Keratinocyte (primary cell): ENCODE data around the gene SLAMF1.

Experiments
- EZH2 ChIP-seq: IDR thresholded peaks from one replicate; pipeline ENCODE4 v1.6.1; 2012; ENCODE audit warnings: inconsistent platforms, mild to moderate bottlenecking, low read length, moderate library complexity
- TF ChIP-seq, protein P1 (sequence below), 3 experiments: IDR thresholded peaks in 1 of 3; conservative IDR thresholded peaks in 1 of 3; optimal IDR thresholded peaks in 1 of 3; 2 replicates in 2 of 3; 3 replicates in 1 of 3; pipeline versions ENCODE3 to v1.5.1; 2011; ENCODE audit warnings: low read length in 3 of 3, mild to moderate bottlenecking in 3 of 3, moderate library complexity in 2 of 3, control low read depth in 1 of 3, inconsistent platforms in 1 of 3; ENCODE audit not compliant: insufficient read depth in 2 of 3; ENCODE audit errors: extremely low read depth in 1 of 3

DNA sequence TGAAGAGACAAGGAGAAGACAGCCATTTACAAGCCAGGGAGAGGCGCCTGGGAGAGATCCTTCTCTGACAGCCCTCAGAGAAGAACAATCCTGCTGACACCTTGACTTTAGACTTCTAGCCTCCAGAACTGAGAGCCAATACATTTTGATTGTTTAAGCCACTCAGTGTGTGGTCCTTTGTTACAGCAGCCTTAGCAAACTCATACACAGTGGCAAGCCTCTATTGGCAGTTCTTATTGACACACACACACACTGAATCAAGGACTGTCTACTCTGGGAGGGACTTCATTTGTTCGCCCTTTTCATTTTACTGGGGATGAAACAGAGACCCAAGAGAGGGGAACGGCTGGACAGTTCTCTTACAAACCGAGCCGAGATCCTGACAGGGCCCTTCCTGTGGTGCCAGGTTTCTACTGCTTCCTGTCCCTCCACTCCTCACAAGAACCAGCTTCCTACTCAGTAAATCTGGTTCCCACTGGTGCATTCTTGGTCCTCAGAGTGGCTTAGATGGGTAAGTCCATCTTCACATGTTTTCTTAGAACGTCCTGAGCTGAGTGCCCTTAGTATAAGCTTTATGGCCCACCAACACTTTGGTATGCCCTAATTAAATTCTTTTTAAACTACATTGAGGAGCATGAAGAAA, 14.7 kb downstream of the SLAMF1 start:
- TF ChIP-seq, protein P1, sequence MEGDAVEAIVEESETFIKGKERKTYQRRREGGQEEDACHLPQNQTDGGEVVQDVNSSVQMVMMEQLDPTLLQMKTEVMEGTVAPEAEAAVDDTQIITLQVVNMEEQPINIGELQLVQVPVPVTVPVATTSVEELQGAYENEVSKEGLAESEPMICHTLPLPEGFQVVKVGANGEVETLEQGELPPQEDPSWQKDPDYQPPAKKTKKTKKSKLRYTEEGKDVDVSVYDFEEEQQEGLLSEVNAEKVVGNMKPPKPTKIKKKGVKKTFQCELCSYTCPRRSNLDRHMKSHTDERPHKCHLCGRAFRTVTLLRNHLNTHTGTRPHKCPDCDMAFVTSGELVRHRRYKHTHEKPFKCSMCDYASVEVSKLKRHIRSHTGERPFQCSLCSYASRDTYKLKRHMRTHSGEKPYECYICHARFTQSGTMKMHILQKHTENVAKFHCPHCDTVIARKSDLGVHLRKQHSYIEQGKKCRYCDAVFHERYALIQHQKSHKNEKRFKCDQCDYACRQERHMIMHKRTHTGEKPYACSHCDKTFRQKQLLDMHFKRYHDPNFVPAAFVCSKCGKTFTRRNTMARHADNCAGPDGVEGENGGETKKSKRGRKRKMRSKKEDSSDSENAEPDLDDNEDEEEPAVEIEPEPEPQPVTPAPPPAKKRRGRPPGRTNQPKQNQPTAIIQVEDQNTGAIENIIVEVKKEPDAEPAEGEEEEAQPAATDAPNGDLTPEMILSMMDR (optimal IDR thresholded peaks at IDR 0.05 in 1 of 3, IDR thresholded peaks at IDR 0.05 in 1 of 3, conservative IDR thresholded peaks at IDR 0.05 in 1 of 3; ENCODE audit: extremely low read depth in 1 of 3, insufficient read depth in 2 of 3, low read length in 3 of 3): no peak
- no peak for TF ChIP-seq EZH2
